MCF 10A (cell line): Measurements from ENCODE around the gene KDM2A. TPM values are rescaled to one million over a fixed set of nuclear protein-coding genes. Genes with fewer than 3 reads are reported as not detected.
"Not testable (repeated sequence)": the region's sequence is repeated elsewhere in the genome, so short reads cannot be mapped to it uniquely, and the experiment has no call there.

ENCODE experiments used
- BruUV-seq: library from RNA; stranded (reverse); fragments of 400-500 nt; replicated peaks from 2 replicates; lab custom pipeline; 2021; lab: Mats Ljungman, UMichigan
- CTCF ChIA-PET: fragments of 300-600 bp; sonication (Branson Sonifier 250); formaldehyde crosslinking; extraction: SDS; loops from one replicate; lab custom pipeline; 2021; ENCODE audit warnings: antibody characterized with exemption, inconsistent platforms; lab: Yijun Ruan, JAX
- POLR2A ChIA-PET: fragments of 300-600, 350-650 bp; sonication (Branson Sonifier 250); formaldehyde crosslinking; extraction: SDS; loops from one replicate; lab custom pipeline; 2020; ENCODE audit warnings: antibody characterized with exemption, inconsistent platforms; lab: Yijun Ruan, JAX
- DNase-seq: peaks from one replicate; pipeline ENCODE4 v3.0.0-alpha.2; 2018; ENCODE audit not compliant: unreplicated experiment
- H3K27ac Mint-ChIP-seq: one replicate; pipeline ENCODE4 v1.8.0; 2022; ENCODE audit warnings: mild to moderate bottlenecking, low read depth, mixed read lengths; ENCODE audit not compliant: unreplicated experiment
- H3K27me3 Mint-ChIP-seq: one replicate; pipeline ENCODE4 v1.8.0; 2022; ENCODE audit warnings: mixed read lengths; ENCODE audit not compliant: insufficient read depth, unreplicated experiment
- H3K36me3 Mint-ChIP-seq: one replicate; pipeline ENCODE4 v1.8.0; 2022; ENCODE audit warnings: mild to moderate bottlenecking, moderate library complexity, mixed read lengths; ENCODE audit not compliant: insufficient read depth, unreplicated experiment
- H3K4me1 Mint-ChIP-seq: one replicate; pipeline ENCODE4 v1.8.0; 2022; ENCODE audit warnings: mixed read lengths; ENCODE audit not compliant: insufficient read depth, unreplicated experiment
- H3K4me3 Mint-ChIP-seq: one replicate; pipeline ENCODE4 v1.8.0; 2022; ENCODE audit warnings: mild to moderate bottlenecking, moderate library complexity, mixed read lengths; ENCODE audit not compliant: unreplicated experiment
- H3K9me3 Mint-ChIP-seq: one replicate; pipeline ENCODE4 v1.8.0; 2022; ENCODE audit warnings: mixed read lengths; ENCODE audit not compliant: unreplicated experiment
- CTCF ChIP-seq: fragments of 200-600 bp; IDR thresholded peaks from one replicate; pipeline ENCODE4 v1.8.0; 2022; ENCODE audit warnings: antibody characterized with exemption, mild to moderate bottlenecking; ENCODE audit not compliant: unreplicated experiment
- intact Hi-C: fragments of 100-400 bp; cut with micrococcal nuclease; formaldehyde crosslinking; loops from 2 replicates; pipeline ENCODE4 v1.14.1; 2022
- total RNA-seq: library from RNA; stranded (reverse); gene quantifications from 2 replicates; pipeline ENCODE4 v1.2.3, GENCODE V29; 2022

The KDM2A gene
- total RNA-seq, 1 experiment from 2014 or later: 63.8 TPM

- no peak for TF ChIP-seq CTCF
- CTCF ChIA-PET: interaction anchor here (0.6 kb wide), 1 partner anchor 52 kb away, joined by 3 read pairs; no protein-coding TSS in a partner anchor
- no peak for DNase-seq
- H3K4me3 Mint-ChIP-seq: no peak overlapping the region
- POLR2A ChIA-PET: interaction anchor here (1.2 kb wide), 1 partner anchor 40 kb away, joined by 4 read pairs; no protein-coding TSS in a partner anchor
- H3K27ac Mint-ChIP-seq: no peak overlapping the region
- no TSS peak for BruUV-seq
- peaks cover 5% of the 10 kb centered on the region for H3K4me1 Mint-ChIP-seq
- intact Hi-C loops: no loop called here
- no peaks in the 10 kb centered on the region for H3K9me3 Mint-ChIP-seq
- H3K27me3 Mint-ChIP-seq: no peaks in the 10 kb centered on the region
- peaks cover 55% of the 10 kb centered on the region for H3K36me3 Mint-ChIP-seq
Observed at GRCh38 chr11:67199751-67200150, 80.7 kb downstream of the KDM2A start.

GRCh38 chr11:67202028-67202427, 83.0 kb downstream of the KDM2A start:
- DNase-seq: no peak
- intact Hi-C loops: no loop called here

GRCh38 chr11:67204822-67205221, 85.8 kb downstream of the KDM2A start:
- intact Hi-C loops: no loop called here
- POLR2A ChIA-PET: interaction anchor here (0.7 to 1.4 kb wide), 3 partner anchors 9 to 23 kb away, joined by 4 to 5 read pairs (median 4); no protein-coding TSS in a partner anchor
- CTCF ChIA-PET: no interaction called here
- Mint-ChIP-seq H3K4me3 (no peak overlapping the region), H3K4me1 (peaks cover 5% of the 10 kb centered on the region), H3K36me3 (peaks cover 56% of the 10 kb centered on the region), H3K27me3 (no peaks in the 10 kb centered on the region), H3K27ac (no peak overlapping the region), H3K9me3 (no peaks in the 10 kb centered on the region)
- no TSS peak for BruUV-seq
- DNase-seq: no peak
- TF ChIP-seq CTCF: no peak

More at GRCh38 chr11:67202028-67202427, 83.0 kb downstream of the KDM2A start:
- no peaks in the 10 kb centered on the region for H3K27me3 Mint-ChIP-seq
- peaks cover 5% of the 10 kb centered on the region for H3K4me1 Mint-ChIP-seq
- no peak overlapping the region for H3K4me3 Mint-ChIP-seq
- H3K27ac Mint-ChIP-seq: no peak overlapping the region
- no peaks in the 10 kb centered on the region for H3K9me3 Mint-ChIP-seq
- BruUV-seq: no TSS peak
- CTCF ChIA-PET: interaction anchor here (0.7 kb wide), 1 partner anchor 148 kb away, joined by 3 read pairs; no protein-coding TSS in a partner anchor
- POLR2A ChIA-PET: no interaction called here
- H3K36me3 Mint-ChIP-seq: peaks cover 51% of the 10 kb centered on the region
- no peak for TF ChIP-seq CTCF

- H3K36me3 Mint-ChIP-seq: peaks cover 71% of the 10 kb centered on the region
- intact Hi-C loops, BruUV-seq, H3K9me3 Mint-ChIP-seq, H3K27me3 Mint-ChIP-seq, H3K4me3 Mint-ChIP-seq, H3K27ac Mint-ChIP-seq, DNase-seq, H3K4me1 Mint-ChIP-seq, CTCF ChIA-PET, POLR2A ChIA-PET: not testable (repeated sequence)
Observed at GRCh38 chr11:67209222-67209621, 90.2 kb downstream of the KDM2A start.
